PC-3 (cell line): Measurements from ENCODE around the gene HDAC10. TPM values are rescaled to one million over a fixed set of nuclear protein-coding genes. Genes with fewer than 3 reads are reported as not detected.

Source experiments
- ATAC-seq: fragments of 200-7000 bp; cut with Tn5 transposase; 2 replicates; pipeline ENCODE4 v1.9.1; 2020; ENCODE audit warnings: mild to moderate bottlenecking, moderate library complexity
- BruUV-seq: library from RNA; stranded (reverse); fragments of 400-500 nt; replicated peaks from 2 replicates; lab custom pipeline; 2021; lab: Mats Ljungman, UMichigan
- CTCF ChIA-PET: fragments of 300-600 bp; sonication (Branson Sonifier 250); formaldehyde crosslinking; loops from one replicate; lab custom pipeline; 2022; ENCODE audit warnings: antibody characterized with exemption; lab: Charles Lee
- POLR2A ChIA-PET: fragments of 300-600 bp; sonication (Branson Sonifier 250); formaldehyde crosslinking; loops from one replicate; lab custom pipeline; 2022; ENCODE audit warnings: antibody characterized with exemption; ENCODE audit not compliant: unreplicated experiment; lab: Charles Lee
- DNase-seq: peaks from one replicate; pipeline ENCODE4 v3.0.0-alpha.2; 2015
- H2AFZ ChIP-seq: fragments of 300-600 bp; sonication (generic); 2 replicates; pipeline ENCODE4 v1.6.0; 2016; ENCODE audit warnings: antibody characterized with exemption, low read length
- H3F3A ChIP-seq: fragments of 300-600 bp; sonication (generic); one replicate; pipeline ENCODE4 v1.6.0; 2017; ENCODE audit warnings: antibody characterized with exemption, low read length, control low read depth, mild to moderate bottlenecking; ENCODE audit not compliant: unreplicated experiment
- H3K27ac ChIP-seq: fragments of 300-600 bp; sonication (generic); 2 replicates; pipeline ENCODE4 v1.5.1; 2016; ENCODE audit warnings: mild to moderate bottlenecking, low read length
- H3K27me3 ChIP-seq: fragments of 300-600 bp; sonication (generic); 2 replicates; pipeline ENCODE4 v1.6.1; 2016; ENCODE audit warnings: low read length, mixed read lengths
- H3K36me3 ChIP-seq: fragments of 300-600 bp; sonication (generic); 2 replicates; pipeline ENCODE4 v1.6.1; 2016; ENCODE audit warnings: low read depth, mixed run types, low read length, mixed read lengths
- H3K4me1 ChIP-seq: fragments of 300-600 bp; sonication (generic); 2 replicates; pipeline ENCODE4 v1.5.1; 2016; ENCODE audit warnings: low read length; ENCODE audit not compliant: insufficient read depth
- H3K4me2 ChIP-seq: fragments of 300-600 bp; sonication (generic); 2 replicates; pipeline ENCODE4 v1.6.0; 2016; ENCODE audit warnings: low read length
- H3K4me3 ChIP-seq: fragments of 300-600 bp; sonication (generic); 2 replicates; pipeline ENCODE4 v1.5.1; 2016; ENCODE audit warnings: mild to moderate bottlenecking, low read length, mixed read lengths
- H3K79me2 ChIP-seq: fragments of 300-600 bp; sonication (generic); 2 replicates; pipeline ENCODE4 v1.6.1; 2017; ENCODE audit warnings: low read length, mixed read lengths
- H3K9ac ChIP-seq: fragments of 300-600 bp; sonication (generic); 2 replicates; pipeline ENCODE4 v1.6.0; 2016; ENCODE audit warnings: mild to moderate bottlenecking, low read length
- H3K9me2 ChIP-seq: fragments of 300-600 bp; sonication (generic); replicated peaks from 2 replicates; pipeline ENCODE4 v1.6.1; 2016; ENCODE audit warnings: mixed run types, low read length, mixed read lengths
- H3K9me3 ChIP-seq: fragments of 300-600 bp; sonication (generic); 2 replicates; pipeline ENCODE4 v1.6.1; 2016; ENCODE audit warnings: low read length, mixed read lengths
- H4K20me1 ChIP-seq: fragments of 300-600 bp; sonication (generic); 2 replicates; pipeline ENCODE4 v1.6.1; 2016; ENCODE audit warnings: low read length, mixed read lengths
- CTCF ChIP-seq: fragments of 300-600 bp; sonication (generic); conservative IDR thresholded peaks from 2 replicates; pipeline ENCODE4 v1.5.1; 2017; ENCODE audit warnings: antibody characterized with exemption, low read depth, mild to moderate bottlenecking, low read length
- EZH2 ChIP-seq: fragments of 300-600 bp; sonication (generic); IDR thresholded peaks from one replicate; pipeline ENCODE4 v1.6.1; 2017; ENCODE audit warnings: antibody characterized with exemption, mild to moderate bottlenecking, low read length; ENCODE audit not compliant: unreplicated experiment
- EZH2phosphoT487 ChIP-seq: fragments of 300-600 bp; sonication (generic); IDR thresholded peaks from 2 replicates; pipeline ENCODE4 v1.6.1; 2018; ENCODE audit warnings: mild to moderate bottlenecking, antibody characterized with exemption, low read length, borderline replicate concordance
- intact Hi-C: fragments of 100-400 bp; cut with micrococcal nuclease; formaldehyde crosslinking; loops from 2 replicates; pipeline ENCODE4 v1.9.0; 2023
- total RNA-seq: library from RNA; depleted of rRNA; stranded (reverse); fragments of >200 nt; gene quantifications from 2 replicates; pipeline ENCODE4 v1.2.3, GENCODE V29; 2014

Gene HDAC10
- total RNA-seq, 1 experiment from 2014 or later = 25.8 TPM

GRCh38 chr22:50253046-50253915, 2.2 kb upstream of the HDAC10 start:
- ChIA-PET POLR2A (interaction anchor here (0.5 kb wide), 1 partner anchor 225 kb away, joined by 3 read pairs; no protein-coding TSS in a partner anchor), CTCF (interaction anchor here (0.6 to 0.8 kb wide), 2 partner anchors 18 to 89 kb away, joined by 4 to 16 read pairs; no protein-coding TSS in a partner anchor)
- H3K9ac ChIP-seq = no peak overlapping the region
- H3K9me3 ChIP-seq = no peaks in the 10 kb centered on the region
- no peaks in the 10 kb centered on the region for H3K9me2 ChIP-seq
- ATAC-seq = no peak
- H3K27ac ChIP-seq = no peak overlapping the region
- H3K27me3 ChIP-seq = no peaks in the 10 kb centered on the region
- H4K20me1 ChIP-seq = no peaks in the 10 kb centered on the region
- TF ChIP-seq EZH2 = no peak
- H3K79me2 ChIP-seq = peaks cover 5% of the 10 kb centered on the region; the same call in 1 of the 2 replicates
- peaks cover 7% of the 10 kb centered on the region; the same call in 1 of the 2 replicates for H3K4me1 ChIP-seq
- no peak overlapping the region for H3K4me2 ChIP-seq
- no TSS peak for BruUV-seq
- no peaks in the 10 kb centered on the region for H3K36me3 ChIP-seq
- no peaks in the 10 kb centered on the region for H3F3A ChIP-seq
- H3K4me3 ChIP-seq = no peak overlapping the region
- no peak for DNase-seq
- H2AFZ ChIP-seq = no peak overlapping the region
- intact Hi-C loops = loop anchor here (5.0 kb wide), 1 partner anchor 89 kb away; the partner anchor contains the start of gene PPP6R2

GRCh38 chr22:50252082-50253045, 1.3 kb upstream of the HDAC10 start:
- peaks cover 7% of the 10 kb centered on the region; the same call in 1 of the 2 replicates for H3K4me1 ChIP-seq
- no TSS peak for BruUV-seq
- no peaks in the 10 kb centered on the region for H4K20me1 ChIP-seq
- no peak overlapping the region for H2AFZ ChIP-seq
- no peak overlapping the region for H3K4me3 ChIP-seq
- no peaks in the 10 kb centered on the region for H3K9me2 ChIP-seq
- DNase-seq (peak; percentile 62), ATAC-seq (peak; percentile 73)
- H3K27me3 ChIP-seq = no peaks in the 10 kb centered on the region
- intact Hi-C loops = loop anchor here (1.0 to 5.0 kb wide), 2 partner anchors 90 to 114 kb away; partner anchors contain the start of gene PPP6R2
- H3K36me3 ChIP-seq = no peaks in the 10 kb centered on the region
- POLR2A ChIA-PET = interaction anchor here (0.5 kb wide), 1 partner anchor 226 kb away, joined by 3 read pairs; no protein-coding TSS in a partner anchor
- peaks cover 5% of the 10 kb centered on the region; the same call in 1 of the 2 replicates for H3K79me2 ChIP-seq
- TF ChIP-seq EZH2 (no peak), EZH2phosphoT487 (no peak), CTCF (peak; percentile 68)
- no peaks in the 10 kb centered on the region for H3K9me3 ChIP-seq
- no peak overlapping the region for H3K4me2 ChIP-seq
- H3K9ac ChIP-seq = no peak overlapping the region
- H3K27ac ChIP-seq = no peak overlapping the region
- CTCF ChIA-PET = interaction anchor here (0.6 to 0.8 kb wide), 2 partner anchors 19 to 90 kb away, joined by 4 to 16 read pairs; no protein-coding TSS in a partner anchor
- no peaks in the 10 kb centered on the region for H3F3A ChIP-seq
